GM21381 (cell line): ENCODE results near the gene FAM20C.
"Not testable (repeated sequence)": the region's sequence is repeated elsewhere in the genome, so short reads cannot be mapped to it uniquely, and the experiment has no call there.

ENCODE experiments used
- ATAC-seq: cut with Tn5 transposase; IDR thresholded peaks from one replicate; pipeline ENCODE4 v1.9.1; 2021; ENCODE audit warnings: mild to moderate bottlenecking, moderate library complexity; ENCODE audit not compliant: unreplicated experiment

The FAM20C gene

GRCh38 chr7:171912-172515, 20.4 kb upstream of the FAM20C start:
- ATAC-seq, result no peak

- no peak for ATAC-seq
These were observed 19.0 kb upstream of the FAM20C start for GRCh38 chr7:173209-173918.

GRCh38 chr7:174716-175115, 17.7 kb upstream of the FAM20C start:
- no peak for ATAC-seq

GRCh38 chr7:175955-176354, 16.4 kb upstream of the FAM20C start:
- no peak for ATAC-seq

GRCh38 chr7:176381-176780, 16.0 kb upstream of the FAM20C start:
- ATAC-seq, result no peak

GRCh38 chr7:176786-177459, 15.4 kb upstream of the FAM20C start:
- no peak for ATAC-seq

GRCh38 chr7:178444-178843, 13.9 kb upstream of the FAM20C start:
- ATAC-seq, result no peak

GRCh38 chr7:179209-179681, 13.1 kb upstream of the FAM20C start:
- no peak for ATAC-seq

GRCh38 chr7:179948-180694, 12.2 kb upstream of the FAM20C start:
- no peak for ATAC-seq

GRCh38 chr7:181738-182137, 10.6 kb upstream of the FAM20C start:
- no peak for ATAC-seq

GRCh38 chr7:182502-182901, 9.9 kb upstream of the FAM20C start:
- not testable (repeated sequence) for ATAC-seq

- no peak for ATAC-seq
These were observed 8.7 kb upstream of the FAM20C start for GRCh38 chr7:183496-184292.

GRCh38 chr7:184294-185264, 7.8 kb upstream of the FAM20C start:
- no peak for ATAC-seq

GRCh38 chr7:186516-187113, 5.8 kb upstream of the FAM20C start:
- no peak for ATAC-seq

- no peak for ATAC-seq
These were observed 5.0 kb upstream of the FAM20C start for GRCh38 chr7:187227-187927.

- no peak for ATAC-seq
These were observed 4.2 kb upstream of the FAM20C start for GRCh38 chr7:188174-188573.

- no peak for ATAC-seq
These were observed 3.5 kb upstream of the FAM20C start for GRCh38 chr7:188727-189500.

- no peak for ATAC-seq
These were observed 2.7 kb upstream of the FAM20C start for GRCh38 chr7:189719-190118.
